Panc1 (cell line): ENCODE results near the gene CHST8.

Experiments used
- CTCF ChIP-seq: fragments of 450-650 bp; IDR thresholded peaks from 2 replicates; pipeline ENCODE4 v1.5.1; 2017; ENCODE audit warnings: mild to moderate bottlenecking
- POLR2AphosphoS5 ChIP-seq: IDR thresholded peaks from 2 replicates; pipeline ENCODE4 v1.6.1; 2012; ENCODE audit warnings: mild to moderate bottlenecking, low read depth, low read length, moderate library complexity
- REST ChIP-seq, 2 experiments: IDR thresholded peaks; 2 replicates each; pipeline ENCODE4 v1.6.1; 2011 to 2012; ENCODE audit warnings: low read depth in 2 of 2, control low read depth in 1 of 2, low read length in 1 of 2, mild to moderate bottlenecking in 1 of 2, moderate library complexity in 1 of 2; ENCODE audit not compliant: insufficient read depth in 1 of 2
- TCF7L2 ChIP-seq: IDR thresholded peaks from 2 replicates; pipeline ENCODE4 v1.6.1; 2011; ENCODE audit warnings: mild to moderate bottlenecking, low read depth, low read length, inconsistent platforms

- TF ChIP-seq CTCF (no peak), POLR2AphosphoS5 (no peak), REST (IDR thresholded peaks at IDR 0.05; ENCODE audit: insufficient read depth in 1 of 2, low read depth in 2 of 2, low read length in 1 of 2) (no peak), TCF7L2 (no peak)
Observed at GRCh38 chr19:33699754-33700407, 78.1 kb downstream of the CHST8 start.
